GM19240 (cell line): ENCODE measurements around the gene LGSN.
"Not testable (repeated sequence)": the region's sequence is repeated elsewhere in the genome, so short reads cannot be mapped to it uniquely, and the experiment has no call there.

Experiments
- DNase-seq: peaks from one replicate; pipeline ENCODE4 v3.0.0; 2011; ENCODE audit warnings: low spot score; ENCODE audit not compliant: insufficient read length

The LGSN gene, protein sequence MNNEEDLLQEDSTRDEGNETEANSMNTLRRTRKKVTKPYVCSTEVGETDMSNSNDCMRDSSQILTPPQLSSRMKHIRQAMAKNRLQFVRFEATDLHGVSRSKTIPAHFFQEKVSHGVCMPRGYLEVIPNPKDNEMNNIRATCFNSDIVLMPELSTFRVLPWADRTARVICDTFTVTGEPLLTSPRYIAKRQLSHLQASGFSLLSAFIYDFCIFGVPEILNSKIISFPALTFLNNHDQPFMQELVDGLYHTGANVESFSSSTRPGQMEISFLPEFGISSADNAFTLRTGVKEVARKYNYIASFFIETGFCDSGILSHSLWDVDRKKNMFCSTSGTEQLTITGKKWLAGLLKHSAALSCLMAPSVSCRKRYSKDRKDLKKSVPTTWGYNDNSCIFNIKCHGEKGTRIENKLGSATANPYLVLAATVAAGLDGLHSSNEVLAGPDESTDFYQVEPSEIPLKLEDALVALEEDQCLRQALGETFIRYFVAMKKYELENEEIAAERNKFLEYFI

GRCh38 chr6:63319939-63320338 is at the start of gene LGSN:
LGSN (minus strand) TSS chr6:63319983; CDS start chr6:63319943, 40 bp downstream.
- no peak for DNase-seq

- DNase-seq: no peak
These were observed 48.6 kb upstream of the LGSN start for GRCh38 chr6:63368347-63368746.

GRCh38 chr6:63362500-63363120 is 42.8 kb upstream of the LGSN start:
- not testable (repeated sequence) for DNase-seq

DNA sequence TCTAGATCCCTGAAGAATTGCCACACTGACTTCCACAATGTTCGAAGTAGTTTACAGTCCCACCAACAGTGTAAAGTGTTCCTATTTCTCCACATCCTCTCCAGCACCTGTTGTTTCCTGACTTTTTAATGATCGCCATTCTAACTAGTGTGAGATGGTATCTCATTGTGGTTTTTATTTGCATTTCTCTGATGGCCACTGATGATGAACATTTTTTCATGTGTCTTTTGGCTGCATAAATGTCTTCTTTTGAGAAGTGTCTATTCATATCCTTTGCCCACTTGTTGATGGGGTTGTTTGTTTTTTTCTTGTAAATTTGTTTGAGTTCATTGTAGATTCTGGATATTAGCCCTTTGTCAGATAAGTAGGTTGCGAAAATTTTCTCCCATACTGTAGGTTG is 37.6 kb upstream of the LGSN start:
- not testable (repeated sequence) for DNase-seq

DNA sequence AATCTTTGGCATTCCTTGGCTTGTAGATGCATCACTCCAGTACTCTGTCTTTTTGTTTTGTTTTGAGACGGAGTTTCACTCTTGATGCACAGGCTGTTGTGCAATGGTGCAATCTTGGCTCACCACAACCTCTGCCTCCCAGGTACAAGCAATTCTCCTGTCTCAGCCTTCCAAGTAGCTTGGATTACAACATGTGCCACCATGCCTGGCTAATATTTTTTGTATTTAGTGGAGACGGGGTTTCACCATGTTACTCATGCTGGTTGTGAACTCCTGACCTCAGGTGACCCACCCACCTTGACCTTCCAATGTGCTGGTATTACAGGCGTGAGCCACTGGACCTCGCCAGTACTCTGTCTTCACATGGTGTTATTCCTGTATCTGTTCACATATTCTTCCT is 35.8 kb upstream of the LGSN start:
- no peak for DNase-seq

DNA sequence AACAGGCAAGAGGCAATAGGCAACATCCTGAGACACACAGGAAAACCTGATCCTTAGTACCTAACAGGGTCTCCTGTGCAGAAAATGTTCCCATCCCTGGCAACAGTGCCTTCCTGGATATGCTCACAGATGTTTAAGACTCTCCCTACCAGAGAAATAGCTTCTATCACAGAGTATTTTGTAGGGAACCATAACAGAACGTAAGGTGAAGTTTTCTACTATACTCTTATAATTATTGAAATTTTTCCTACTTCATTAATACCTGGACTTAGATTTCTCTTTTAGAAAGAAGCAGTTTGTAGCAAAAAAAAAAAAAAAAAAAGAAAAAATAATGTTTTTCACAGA is 33.5 kb upstream of the LGSN start:
- no peak for DNase-seq

- DNase-seq: peak; percentile 44
These were observed 32.9 kb upstream of the LGSN start for GRCh38 chr6:63352544-63353285.

- DNase-seq: peak; percentile 4
These were observed 32.3 kb upstream of the LGSN start for GRCh38 chr6:63352069-63352543.

- no peak for DNase-seq
These were observed 29.6 kb upstream of the LGSN start for GRCh38 chr6:63349401-63349800.

- no peak for DNase-seq
These were observed 29.1 kb upstream of the LGSN start for GRCh38 chr6:63348836-63349235.

GRCh38 chr6:63347599-63347998 is 27.8 kb upstream of the LGSN start:
- no peak for DNase-seq

DNA sequence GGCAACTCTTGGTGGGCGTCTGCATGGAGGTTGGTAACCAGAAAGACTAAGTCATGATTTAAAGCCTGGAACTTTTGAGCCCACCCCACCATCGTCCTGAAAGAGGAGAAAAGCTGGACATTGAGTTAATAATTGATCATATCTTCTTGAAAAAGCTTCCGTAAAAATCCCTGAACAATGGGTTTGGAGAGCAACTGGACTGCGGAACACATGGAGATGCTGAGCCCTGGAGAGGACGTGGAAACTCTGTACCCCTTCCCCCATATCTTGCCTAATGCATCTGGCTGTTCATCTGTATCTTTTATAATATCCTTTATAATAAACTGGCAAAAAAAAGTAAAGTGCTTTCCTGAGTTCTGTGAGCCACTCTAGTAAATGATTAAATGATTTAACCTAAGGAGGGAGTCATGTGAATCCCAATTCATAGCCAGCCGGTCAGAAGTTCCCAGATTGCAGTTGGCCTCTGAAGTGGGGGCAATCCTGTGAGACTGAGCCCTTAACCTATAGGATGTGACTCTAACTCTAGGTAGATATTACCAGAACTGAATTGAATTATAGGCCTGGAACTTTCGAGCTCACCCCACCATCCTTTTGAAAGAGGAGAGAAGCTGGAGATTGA is 26.5 kb upstream of the LGSN start:
- DNase-seq: no peak

- DNase-seq: no peak
These were observed 20.6 kb upstream of the LGSN start for GRCh38 chr6:63340351-63340750.

DNA sequence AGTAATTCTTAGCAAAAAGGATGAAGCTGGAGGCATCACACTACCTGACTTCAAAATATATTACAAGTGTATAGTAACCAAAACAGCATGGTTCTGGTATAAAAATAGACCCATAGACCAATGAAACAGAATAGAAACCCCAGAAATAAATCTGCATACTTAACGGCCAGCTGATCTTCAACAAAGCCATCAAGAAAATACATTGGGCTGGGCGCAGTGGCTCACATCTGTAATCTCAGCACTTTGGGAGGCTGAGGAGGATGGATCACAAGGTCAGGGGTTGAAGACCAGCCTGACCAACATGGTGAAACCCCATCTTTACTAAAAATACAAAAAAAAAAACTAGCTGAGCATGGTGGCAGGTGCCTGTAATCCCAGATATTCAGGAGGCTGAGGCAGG is 14.9 kb upstream of the LGSN start:
- DNase-seq: not testable (repeated sequence)

DNA sequence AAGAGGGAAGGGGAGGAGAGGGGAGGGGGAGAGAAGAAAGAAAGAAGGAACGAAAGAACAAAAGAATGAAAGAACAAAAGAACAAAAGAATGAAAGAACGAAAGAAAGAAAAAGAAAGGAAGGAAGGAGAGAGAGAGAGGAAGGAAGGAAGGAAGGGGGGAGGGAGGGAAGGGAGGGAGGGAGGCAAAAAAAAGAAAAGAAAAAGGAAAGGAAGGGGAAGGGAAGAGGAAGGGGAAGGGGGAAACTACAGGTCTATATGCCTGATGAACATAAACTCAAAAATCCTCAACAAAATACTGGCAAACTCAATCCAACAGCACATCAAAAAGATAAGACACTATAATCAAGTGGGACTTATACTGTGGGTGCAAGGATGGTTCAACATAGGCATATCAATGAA is 13.7 kb upstream of the LGSN start:
- no peak for DNase-seq

DNA sequence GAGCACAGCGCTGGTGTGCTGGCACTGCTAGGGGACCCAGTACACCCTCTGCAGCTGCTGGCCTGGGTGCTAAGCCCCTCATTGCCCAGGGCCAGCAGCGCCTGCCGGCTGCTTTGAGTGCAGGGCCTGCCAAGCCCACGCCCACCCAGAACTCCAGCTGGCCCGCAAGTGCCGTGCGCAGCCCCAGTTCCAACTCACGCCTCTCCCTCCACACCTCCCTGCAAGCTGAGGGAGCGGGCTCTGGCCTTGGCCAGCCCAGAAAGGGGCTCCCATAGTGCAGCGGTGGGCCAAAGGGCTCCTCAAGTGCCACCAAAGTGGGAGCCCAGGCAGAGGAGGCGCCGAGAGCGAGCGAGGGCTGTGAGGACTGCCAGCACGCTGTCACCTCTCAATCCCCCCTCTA is 6.8 kb upstream of the LGSN start:
- DNase-seq: not testable (repeated sequence)

- DNase-seq: no peak
These were observed 3.2 kb upstream of the LGSN start for GRCh38 chr6:63322981-63323380.

- DNase-seq: no peak
These were observed 2.0 kb upstream of the LGSN start for GRCh38 chr6:63321821-63322220.

DNA sequence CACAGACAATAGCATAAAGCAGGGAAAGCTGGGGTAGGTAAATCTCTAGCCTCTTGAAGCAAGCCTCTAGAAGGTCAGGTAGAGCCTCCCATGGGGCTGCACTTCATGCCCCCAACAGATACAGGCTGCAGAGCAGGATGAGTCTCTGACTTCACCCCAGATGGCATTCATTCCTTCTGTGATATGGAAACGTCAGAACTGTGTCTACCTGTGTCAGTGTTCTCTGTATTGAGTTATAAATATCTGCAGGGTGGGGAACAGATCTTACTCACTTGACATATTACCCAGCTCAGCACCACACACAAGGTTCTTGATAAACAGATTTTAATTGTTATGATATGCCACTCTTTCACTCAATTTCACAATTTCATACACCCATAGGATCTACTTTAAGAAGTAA is 2.1 kb downstream of the LGSN start:
- no peak for DNase-seq

DNA sequence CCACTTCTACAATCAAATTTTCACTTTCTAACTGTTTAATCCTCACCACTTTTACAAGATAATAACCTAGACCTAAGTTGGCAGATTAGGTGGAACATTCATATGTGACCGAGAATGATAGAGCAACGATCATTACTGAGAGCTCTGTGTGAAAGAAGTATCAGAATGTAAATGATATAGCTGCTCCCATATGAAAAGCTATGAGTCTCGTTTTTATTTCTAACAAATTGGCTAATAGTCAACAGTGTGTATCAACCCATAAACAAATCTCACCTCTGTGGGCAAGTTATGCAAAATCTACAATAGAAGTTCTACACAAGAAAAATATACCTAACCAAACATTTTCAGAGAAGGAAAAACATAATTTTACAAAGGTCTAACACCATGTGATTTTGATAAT is 3.7 kb downstream of the LGSN start:
- no peak for DNase-seq

DNA sequence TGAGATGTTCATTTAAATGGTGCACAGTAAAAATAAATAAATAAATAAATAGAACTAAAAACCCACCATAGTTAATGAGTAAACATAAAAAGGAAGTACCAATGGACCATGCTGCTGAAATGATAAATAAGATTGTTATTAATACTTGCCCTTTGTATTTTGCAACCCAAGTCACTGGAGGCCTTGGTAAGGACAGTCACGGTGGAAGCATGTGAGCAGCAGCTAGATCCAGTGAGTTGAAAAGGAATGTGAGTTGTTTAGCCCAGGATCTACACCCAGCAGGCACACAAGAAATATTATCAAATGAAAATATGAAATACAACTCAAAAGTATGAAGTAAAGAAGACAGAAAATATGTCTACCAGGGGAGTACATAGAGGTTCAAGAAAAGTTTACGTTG is 6.7 kb downstream of the LGSN start:
- DNase-seq: no peak
